ENCODE results near the gene FAM149A.

DNA sequence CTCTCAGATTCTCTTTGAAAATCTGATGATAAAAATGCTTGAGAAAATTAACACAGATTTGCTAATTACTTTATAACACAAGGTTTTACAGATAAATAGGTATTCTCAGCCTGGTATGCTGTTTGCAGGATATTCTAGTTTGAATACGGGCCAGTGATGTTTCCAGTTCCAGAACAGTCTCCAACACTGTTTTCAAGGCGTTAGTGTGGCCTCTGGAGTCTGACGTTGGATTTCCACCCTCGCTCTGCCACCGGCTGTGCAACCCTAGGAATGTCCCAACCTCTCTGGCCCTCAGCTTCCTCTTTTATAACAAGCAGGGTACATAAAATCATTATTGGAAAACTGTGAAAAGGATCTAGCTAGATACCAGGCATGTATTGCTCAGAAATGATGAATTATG, 63.1 kb downstream of the FAM149A start:
- TF ChIP-seq CTCF (IDR thresholded peaks at IDR 0.05; ENCODE audit: insufficient read depth, low read depth, low read length), result no peak
- TF ChIP-seq EZH2 (IDR thresholded peaks at IDR 0.05; ENCODE audit: insufficient read depth, low read length), result no peak
